ENCODE measurements around the gene CAPN11.

Gene CAPN11

GRCh38 chr6:44158770-44159228 is at the start of gene CAPN11:
TSS of gene CAPN11 (plus strand) at chr6:44158820. CDS start at chr6:44158849, 29 bp downstream.
- DNase-seq (ENCODE audit: low read depth): no peak

- DNase-seq (ENCODE audit: low read depth): no peak
Measured at GRCh38 chr6:44109212-44109611, 49.4 kb upstream of the CAPN11 start.

GRCh38 chr6:44110005-44110676 is 48.5 kb upstream of the CAPN11 start:
- no peak for DNase-seq (ENCODE audit: low read depth)

- DNase-seq (ENCODE audit: low read depth): no peak
Measured at GRCh38 chr6:44110966-44111365, 47.7 kb upstream of the CAPN11 start.

- no peak for DNase-seq (ENCODE audit: low read depth)
Measured at GRCh38 chr6:44111434-44112417, 46.9 kb upstream of the CAPN11 start.

GRCh38 chr6:44113414-44113813 is 45.2 kb upstream of the CAPN11 start:
- no peak for DNase-seq (ENCODE audit: low read depth)

- DNase-seq (ENCODE audit: low read depth): no peak
Measured at GRCh38 chr6:44115866-44116265, 42.8 kb upstream of the CAPN11 start.

GRCh38 chr6:44116641-44117382 is 41.8 kb upstream of the CAPN11 start:
- DNase-seq (ENCODE audit: low read depth): no peak

- DNase-seq (ENCODE audit: low read depth): no peak
Measured at GRCh38 chr6:44117397-44118128, 41.1 kb upstream of the CAPN11 start.

- no peak for DNase-seq (ENCODE audit: low read depth)
Measured at GRCh38 chr6:44119704-44120262, 38.8 kb upstream of the CAPN11 start.

- no peak for DNase-seq (ENCODE audit: low read depth)
Measured at GRCh38 chr6:44120692-44121443, 37.8 kb upstream of the CAPN11 start.

GRCh38 chr6:44122801-44123200 is 35.8 kb upstream of the CAPN11 start:
- no peak for DNase-seq (ENCODE audit: low read depth)

- DNase-seq (ENCODE audit: low read depth): no peak
Measured at GRCh38 chr6:44123544-44123943, 35.1 kb upstream of the CAPN11 start.

- DNase-seq (ENCODE audit: low read depth): peak; percentile 47
Measured at GRCh38 chr6:44126320-44127149, 32.1 kb upstream of the CAPN11 start.

- peak; percentile 79 for DNase-seq (ENCODE audit: low read depth)
Measured at GRCh38 chr6:44127186-44128019, 31.2 kb upstream of the CAPN11 start, which contains the start of the genes MRPL14 and TMEM63B. TSS of gene MRPL14 (minus strand) at chr6:44127452. CDS start at chr6:44116611, 10,841 bp downstream. TSS of gene TMEM63B (plus strand) at chr6:44127554. CDS start at chr6:44134585, 7,031 bp downstream.

GRCh38 chr6:44128020-44128917 is 30.4 kb upstream of the CAPN11 start:
- no peak for DNase-seq (ENCODE audit: low read depth)

- DNase-seq (ENCODE audit: low read depth): no peak
Measured at GRCh38 chr6:44129841-44130322, 28.7 kb upstream of the CAPN11 start.

Data from fibroblast of the conjunctiva (primary cell).